Choroid plexus epithelial cell (primary cell): ENCODE data around the gene REM2.

Experiments used
- DNase-seq: peaks from one replicate; pipeline ENCODE4 v3.0.0-alpha.2; 2010; ENCODE audit warnings: low read depth
- H3K4me3 ChIP-seq: 2 replicates; pipeline ENCODE4 v1.5.1; 2011; ENCODE audit warnings: low read depth, mild to moderate bottlenecking, control low read depth, low read length, moderate library complexity
- TF ChIP-seq, protein P1 (sequence below): conservative IDR thresholded peaks from 2 replicates; pipeline ENCODE4 v1.5.1; 2011; ENCODE audit warnings: low read depth, mild to moderate bottlenecking, control low read depth, inconsistent platforms, low read length, moderate library complexity

REM2 gene

DNA sequence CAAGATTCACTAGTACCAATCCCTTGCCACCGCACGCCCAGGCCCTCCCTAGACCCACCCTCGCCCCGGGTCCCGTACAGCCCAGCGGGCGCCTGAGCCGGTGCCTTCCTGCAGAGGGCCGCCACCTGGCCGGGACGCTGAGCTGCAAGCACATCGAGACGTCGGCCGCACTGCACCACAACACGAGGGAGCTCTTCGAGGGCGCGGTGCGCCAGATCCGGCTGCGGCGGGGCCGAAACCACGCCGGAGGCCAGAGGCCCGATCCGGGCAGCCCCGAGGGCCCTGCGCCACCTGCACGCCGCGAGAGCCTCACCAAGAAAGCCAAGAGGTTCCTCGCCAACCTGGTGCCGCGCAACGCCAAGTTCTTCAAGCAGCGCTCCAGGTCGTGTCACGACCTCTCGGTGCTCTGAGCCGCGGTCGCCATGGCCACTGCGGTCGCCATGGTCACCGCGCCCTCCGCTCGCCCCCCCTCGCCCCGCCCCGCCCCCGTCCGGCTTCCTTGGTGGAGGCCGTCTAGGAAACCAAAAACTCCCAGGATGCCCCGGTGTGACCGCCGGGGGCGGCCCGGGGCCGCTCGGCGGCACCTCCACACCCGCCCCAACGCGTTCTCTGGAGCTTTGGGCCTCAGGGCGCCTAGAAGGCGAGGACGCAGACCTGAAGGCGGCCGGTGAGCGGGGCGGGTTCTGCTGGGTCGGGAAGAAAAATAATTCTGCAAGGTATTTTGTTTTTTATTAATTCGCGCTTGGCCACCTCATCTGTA, 3.7 kb downstream of the REM2 start:
- TF ChIP-seq, protein P1, sequence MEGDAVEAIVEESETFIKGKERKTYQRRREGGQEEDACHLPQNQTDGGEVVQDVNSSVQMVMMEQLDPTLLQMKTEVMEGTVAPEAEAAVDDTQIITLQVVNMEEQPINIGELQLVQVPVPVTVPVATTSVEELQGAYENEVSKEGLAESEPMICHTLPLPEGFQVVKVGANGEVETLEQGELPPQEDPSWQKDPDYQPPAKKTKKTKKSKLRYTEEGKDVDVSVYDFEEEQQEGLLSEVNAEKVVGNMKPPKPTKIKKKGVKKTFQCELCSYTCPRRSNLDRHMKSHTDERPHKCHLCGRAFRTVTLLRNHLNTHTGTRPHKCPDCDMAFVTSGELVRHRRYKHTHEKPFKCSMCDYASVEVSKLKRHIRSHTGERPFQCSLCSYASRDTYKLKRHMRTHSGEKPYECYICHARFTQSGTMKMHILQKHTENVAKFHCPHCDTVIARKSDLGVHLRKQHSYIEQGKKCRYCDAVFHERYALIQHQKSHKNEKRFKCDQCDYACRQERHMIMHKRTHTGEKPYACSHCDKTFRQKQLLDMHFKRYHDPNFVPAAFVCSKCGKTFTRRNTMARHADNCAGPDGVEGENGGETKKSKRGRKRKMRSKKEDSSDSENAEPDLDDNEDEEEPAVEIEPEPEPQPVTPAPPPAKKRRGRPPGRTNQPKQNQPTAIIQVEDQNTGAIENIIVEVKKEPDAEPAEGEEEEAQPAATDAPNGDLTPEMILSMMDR, result peak; percentile 4
- peak overlapping the region; percentile 68 for H3K4me3 ChIP-seq
- DNase-seq, result peak; percentile 54

DNA sequence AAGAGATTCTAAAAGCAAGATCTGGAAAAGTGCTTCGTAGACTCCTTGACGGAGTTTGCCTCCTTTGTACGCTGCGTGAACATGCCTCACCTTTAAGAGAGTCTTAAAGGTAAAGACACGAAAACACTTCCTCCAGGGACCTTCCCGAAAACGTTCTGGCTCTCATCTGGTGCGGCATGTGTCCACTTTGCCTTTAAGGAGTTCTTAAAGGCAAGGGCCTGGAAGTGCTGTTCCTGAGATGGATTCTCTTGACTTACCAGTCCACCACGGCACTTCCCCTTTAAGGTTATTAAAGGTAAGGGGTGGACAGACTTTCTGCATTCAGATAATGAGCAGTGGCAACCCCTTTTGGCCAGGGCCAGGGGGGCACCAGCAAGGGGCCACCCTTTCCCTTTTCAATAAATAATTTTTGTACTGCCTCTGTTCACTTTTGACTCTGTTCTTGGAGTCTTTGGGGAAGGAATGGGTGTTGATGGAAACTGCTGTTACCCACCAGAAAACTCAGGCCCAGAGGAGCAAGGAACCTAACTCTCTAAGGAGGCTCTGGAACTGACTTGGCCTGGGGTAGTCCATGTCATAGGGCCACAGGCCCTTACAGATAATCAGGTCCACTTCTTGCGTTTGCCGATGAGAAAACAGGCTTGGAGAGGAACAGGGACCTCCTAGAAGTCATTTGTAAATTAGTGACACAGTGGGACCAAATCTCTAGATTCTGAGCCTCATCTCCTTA, 4.4 kb downstream of the REM2 start:
- peak; percentile 92 for DNase-seq
- peak overlapping the region; percentile 68 for H3K4me3 ChIP-seq
- TF ChIP-seq, protein P1, result no peak

DNA sequence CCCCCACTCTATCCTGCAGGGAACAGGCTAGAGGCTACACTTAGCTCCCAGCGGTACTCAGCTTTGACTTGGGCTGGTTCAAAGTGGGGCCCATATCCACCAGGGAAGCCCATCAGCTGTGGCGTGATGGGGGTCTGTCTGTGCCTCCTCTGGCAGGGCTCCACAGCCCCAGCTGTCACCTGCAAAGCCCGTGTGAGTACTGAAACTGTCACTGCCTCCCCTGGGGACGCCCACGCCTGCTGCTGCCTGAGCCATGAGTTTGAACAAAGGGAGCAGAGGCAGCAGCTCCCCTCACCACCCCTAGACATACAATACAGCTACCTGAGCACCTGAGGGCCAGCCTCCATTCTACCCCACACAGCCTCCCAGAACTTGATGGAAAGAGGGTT, 5.0 kb downstream of the REM2 start:
- H3K4me3 ChIP-seq, result peak overlapping the region; percentile 68
- DNase-seq, result no peak
- TF ChIP-seq, protein P1, result no peak

- no peak overlapping the region for H3K4me3 ChIP-seq
- TF ChIP-seq, protein P1, result no peak
- no peak for DNase-seq
These were observed 5.6 kb downstream of the REM2 start for GRCh38 chr14:22888662-22889061.

DNA sequence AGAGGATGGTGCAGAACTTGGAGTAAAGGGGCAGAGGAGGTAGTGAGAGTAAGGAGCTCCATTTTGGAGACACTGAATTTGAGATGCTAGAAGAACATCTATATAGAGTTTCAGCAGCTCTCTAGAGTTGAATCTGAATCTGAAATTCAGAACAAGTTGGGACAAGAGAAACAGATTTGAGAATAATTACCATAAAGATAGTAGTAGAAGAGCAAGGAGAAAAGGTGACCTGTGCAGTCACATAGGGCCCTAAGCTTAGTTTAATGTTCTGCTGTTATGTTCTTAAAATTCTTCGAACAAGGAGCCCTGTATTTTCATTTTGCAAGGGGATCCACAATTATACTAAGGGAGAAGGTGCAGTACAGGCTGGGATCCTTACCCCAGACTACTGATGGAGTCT, 7.4 kb downstream of the REM2 start:
- TF ChIP-seq, protein P1, result no peak
- DNase-seq, result no peak
- no peak overlapping the region for H3K4me3 ChIP-seq

DNA sequence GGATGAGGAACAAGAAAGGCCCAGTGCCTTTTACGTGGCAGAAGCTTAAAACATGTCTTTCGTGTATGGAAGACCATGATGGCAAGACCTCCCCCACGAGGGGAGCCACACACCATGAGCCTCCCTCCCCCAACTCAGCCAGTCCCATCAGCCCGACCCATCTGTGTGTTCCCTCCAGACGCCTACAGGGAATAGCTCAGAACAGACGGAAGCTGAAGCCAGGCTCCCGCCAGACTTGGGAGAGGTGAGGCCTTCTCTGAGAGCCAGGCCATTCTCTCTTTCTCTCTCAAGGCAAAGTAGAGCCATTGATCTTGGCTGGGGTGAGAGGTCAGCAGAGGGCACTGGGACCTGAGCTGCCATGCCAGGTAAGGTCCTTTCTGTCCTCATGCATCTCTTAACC, 9.5 kb downstream of the REM2 start:
- DNase-seq, result no peak
- H3K4me3 ChIP-seq, result no peak overlapping the region
- TF ChIP-seq, protein P1, result no peak
